Common myeloid progenitor, CD34-positive (primary cell): ENCODE results near the gene ELP5.

Source experiments
- CTCF ChIA-PET: fragments of 350-600 bp; sonication (Branson Sonifier 250); formaldehyde crosslinking; loops from one replicate; lab custom pipeline; 2021; ENCODE audit warnings: antibody characterized with exemption; lab: Charles Lee
- POLR2A ChIA-PET: fragments of 350-600 bp; sonication (Branson Sonifier 250); formaldehyde crosslinking; loops from one replicate; lab custom pipeline; 2021; ENCODE audit warnings: antibody characterized with exemption; lab: Charles Lee
- DNase-seq, 3 donors: peaks; one replicate each; pipeline versions ENCODE4 v3.0.0 to v3.0.0-alpha.2; 2013
- H3K27ac ChIP-seq, 2 experiments: 1 replicate in 1 of 2; 2 replicates in 1 of 2; pipeline ENCODE4 v1.7.0; 2013; ENCODE audit warnings: inconsistent platforms in 2 of 2, low read length in 2 of 2, mild to moderate bottlenecking in 2 of 2, low read depth in 1 of 2, moderate library complexity in 1 of 2; ENCODE audit not compliant: severe bottlenecking in 2 of 2, insufficient read depth in 1 of 2, poor library complexity in 1 of 2
- H3K27me3 ChIP-seq, 5 experiments: replicated peaks in 2 of 5; 1 replicate in 3 of 5; 2 replicates in 2 of 5; pipeline versions ENCODE4 v1.6.1 to v1.7.0; 2013; ENCODE audit warnings: low read length in 4 of 5, mild to moderate bottlenecking in 2 of 5, moderate library complexity in 2 of 5, inconsistent platforms in 1 of 5; ENCODE audit not compliant: insufficient read depth in 5 of 5, control insufficient read depth in 4 of 5
- H3K36me3 ChIP-seq, 4 experiments: 1 replicate in 2 of 4; 2 replicates in 2 of 4; pipeline versions ENCODE4 v1.6.1 to v1.7.0; 2013; ENCODE audit warnings: low read length in 3 of 4, control low read depth in 1 of 4, mild to moderate bottlenecking in 1 of 4; ENCODE audit not compliant: control insufficient read depth in 4 of 4, insufficient read depth in 4 of 4
- H3K4me1 ChIP-seq, 4 experiments: 1 replicate in 3 of 4; 2 replicates in 1 of 4; pipeline versions ENCODE4 v1.6.1 to v1.7.1; 2013; ENCODE audit warnings: low read length in 3 of 4, mild to moderate bottlenecking in 3 of 4, control low read depth in 1 of 4, inconsistent platforms in 1 of 4, moderate library complexity in 1 of 4; ENCODE audit not compliant: control insufficient read depth in 4 of 4, insufficient read depth in 4 of 4; ENCODE audit errors: control extremely low read depth in 1 of 4
- H3K4me3 ChIP-seq, 7 experiments: 1 replicate in 4 of 7; 2 replicates in 3 of 7; pipeline versions ENCODE4 v1.5.1 to v1.7.0; 2013; ENCODE audit warnings: mild to moderate bottlenecking in 7 of 7, low read length in 6 of 7, moderate library complexity in 6 of 7, inconsistent platforms in 2 of 7, low read depth in 2 of 7, control low read depth in 1 of 7; ENCODE audit not compliant: insufficient read depth in 4 of 7, control insufficient read depth in 1 of 7; ENCODE audit errors: extremely low read depth in 1 of 7
- H3K9me3 ChIP-seq, 5 experiments: 1 replicate in 4 of 5; 2 replicates in 1 of 5; pipeline versions ENCODE4 v1.6.1 to v1.7.1; 2013; ENCODE audit warnings: low read length in 4 of 5, mild to moderate bottlenecking in 2 of 5, inconsistent platforms in 1 of 5, low read depth in 1 of 5, moderate library complexity in 1 of 5; ENCODE audit not compliant: control insufficient read depth in 4 of 5, insufficient read depth in 2 of 5; ENCODE audit errors: control extremely low read depth in 1 of 5
- WGBS: methylation state at CpG from one replicate; pipeline ENCODE4 v1.1.5; 2013; ENCODE audit not compliant: insufficient coverage; 5-methylcytosine and 5-hydroxymethylcytosine counted together

Gene ELP5

GRCh38 chr17:7215652-7216180, 36.3 kb upstream of the ELP5 start:
- POLR2A ChIA-PET = interaction anchor here (0.5 to 1.0 kb wide), 2 partner anchors 22 to 41 kb away, joined by 3 to 5 read pairs; no protein-coding TSS in a partner anchor
- H3K27me3 ChIP-seq = no peaks in the 10 kb centered on the region
- peak in 1 of 3 donors; percentile 60 for DNase-seq
- H3K4me1 ChIP-seq = peaks cover 8 to 69% (median 60%) of the 10 kb centered on the region in 4 experiments
- H3K27ac ChIP-seq = peak overlapping the region in 1 of 2 experiments; percentile 41
- no peaks in the 10 kb centered on the region for H3K9me3 ChIP-seq
- 36% methylated on average over 4 of the region's 10 CpGs for WGBS
- H3K36me3 ChIP-seq = no peaks in the 10 kb centered on the region
- CTCF ChIA-PET = interaction anchor here (0.9 to 2.7 kb wide), 6 partner anchors 9 to 170 kb away, joined by 3 to 17 read pairs (median 4); no protein-coding TSS in a partner anchor
- peak overlapping the region in 6 of 7 experiments; percentile 47 to 82 (median 70) for H3K4me3 ChIP-seq

GRCh38 chr17:7216242-7217112, 35.5 kb upstream of the ELP5 start:
- peak overlapping the region in 1 of 2 experiments; percentile 61 for H3K27ac ChIP-seq
- H3K4me3 ChIP-seq = peak overlapping the region in 6 of 7 experiments; percentile 37 to 81 (median 66)
- no peaks in the 10 kb centered on the region for H3K27me3 ChIP-seq
- no peaks in the 10 kb centered on the region for H3K9me3 ChIP-seq
- peaks cover 8 to 77% (median 67%) of the 10 kb centered on the region in 4 experiments for H3K4me1 ChIP-seq
- POLR2A ChIA-PET = interaction anchor here (1.0 kb wide), 1 partner anchor 22 kb away, joined by 3 read pairs; no protein-coding TSS in a partner anchor
- CTCF ChIA-PET = interaction anchor here (0.9 to 1.3 kb wide), 4 partner anchors 8 to 168 kb away, joined by 3 to 4 read pairs (median 3); no protein-coding TSS in a partner anchor
- WGBS = 19% methylated on average over 7 of the region's 7 CpGs
- no peak for DNase-seq
- peaks cover 0 to 5% (median 4%) of the 10 kb centered on the region in 4 experiments for H3K36me3 ChIP-seq

- H3K27ac ChIP-seq = peak overlapping the region; percentile 58 to 71
- DNase-seq = peak in 2 of 3 donors; percentile 79
- ChIA-PET CTCF (interaction anchor here (5.3 kb wide), 1 partner anchor 16 kb away, joined by 75 read pairs; the partner anchor contains the start of gene DVL2), POLR2A (no interaction called here)
- H3K4me3 ChIP-seq = peak overlapping the region; percentile 28 to 81 (median 67)
- H3K36me3 ChIP-seq = peaks cover 0 to 14% (median 12%) of the 10 kb centered on the region in 4 experiments
- 0% methylated on average over 8 of the region's 32 CpGs for WGBS
- H3K27me3 ChIP-seq = no peaks in the 10 kb centered on the region
- peaks cover 8 to 75% (median 68%) of the 10 kb centered on the region in 4 experiments for H3K4me1 ChIP-seq
- no peaks in the 10 kb centered on the region for H3K9me3 ChIP-seq
These were observed 34.7 kb upstream of the ELP5 start for GRCh38 chr17:7217113-7217987.

GRCh38 chr17:7218166-7218565, 33.8 kb upstream of the ELP5 start:
- Histone ChIP-seq H3K27ac (peak overlapping the region; percentile 58 to 71), H3K4me3 (peak overlapping the region in 6 of 7 experiments; percentile 52 to 78 (median 66)), H3K9me3 (no peaks in the 10 kb centered on the region), H3K36me3 (peaks cover 4 to 22% (median 19%) of the 10 kb centered on the region in 4 experiments), H3K4me1 (peaks cover 8 to 75% (median 67%) of the 10 kb centered on the region in 4 experiments), H3K27me3 (no peaks in the 10 kb centered on the region)
- no peak for DNase-seq
- POLR2A ChIA-PET = no interaction called here
- WGBS = 40% methylated on average over 5 of the region's 6 CpGs
- CTCF ChIA-PET = interaction anchor here (3.3 to 5.3 kb wide), 2 partner anchors 15 to 25 kb away, joined by 34 to 75 read pairs; partner anchors contain the start of genes DVL2 and GABARAP

- CTCF ChIA-PET = interaction anchor here (1.2 to 5.3 kb wide), 4 partner anchors 15 to 174 kb away, joined by 3 to 75 read pairs (median 18); partner anchors contain the start of genes DVL2 and GABARAP
- POLR2A ChIA-PET = interaction anchor here (2.9 kb wide), 1 partner anchor 19 kb away, joined by 21 read pairs; the partner anchor contains the start of gene PHF23
- peak overlapping the region in 2 of 7 experiments; percentile 88 to 89 for H3K4me3 ChIP-seq
- peak overlapping the region in 1 of 2 experiments; percentile 76 for H3K27ac ChIP-seq
- H3K27me3 ChIP-seq = no peaks in the 10 kb centered on the region
- DNase-seq = no peak
- no peaks in the 10 kb centered on the region for H3K9me3 ChIP-seq
- H3K4me1 ChIP-seq = peaks cover 5 to 70% (median 62%) of the 10 kb centered on the region in 4 experiments
- 100% methylated on average over 2 of the region's 6 CpGs for WGBS
- H3K36me3 ChIP-seq = peaks cover 4 to 28% (median 25%) of the 10 kb centered on the region in 4 experiments
These were observed 33.3 kb upstream of the ELP5 start for GRCh38 chr17:7218758-7219157.
